Keratinocyte (primary cell): ENCODE data around the gene NOS1. TPM values are rescaled to one million over a fixed set of nuclear protein-coding genes. Genes with fewer than 3 reads are reported as not detected.
A peak's percentile ranks its signal among the peaks of the same experiment; 100 is the strongest.

Source experiments
- DNase-seq: peaks from one replicate; pipeline ENCODE4 v3.0.0-alpha.2; 2011; ENCODE audit warnings: low read depth, missing footprints, low spot score
- FAIRE-seq: peaks from 2 replicates; lab custom pipeline; 2011; peaks lifted over from hg19 to GRCh38; lab: Jason Lieb, UNC
- H2AFZ ChIP-seq: 2 replicates; pipeline ENCODE4 v1.6.0; 2012; ENCODE audit warnings: low read length, control low read depth, inconsistent platforms; ENCODE audit not compliant: control insufficient read depth
- H3K27ac ChIP-seq: 2 replicates; pipeline ENCODE4 v1.5.1; 2011; ENCODE audit warnings: low read length; ENCODE audit not compliant: control insufficient read depth, insufficient read depth
- H3K27me3 ChIP-seq: 3 replicates; pipeline ENCODE4 v1.6.0; 2011; ENCODE audit warnings: low read length; ENCODE audit not compliant: control insufficient read depth, insufficient read depth; ENCODE audit errors: extremely low read depth
- H3K36me3 ChIP-seq, 2 experiments: 2 replicates in 1 of 2; 3 replicates in 1 of 2; pipeline ENCODE4 v1.5.1; 2011; ENCODE audit warnings: low read length in 2 of 2, mild to moderate bottlenecking in 1 of 2; ENCODE audit not compliant: control insufficient read depth in 2 of 2, insufficient read depth in 2 of 2; ENCODE audit errors: extremely low read depth in 1 of 2
- H3K4me1 ChIP-seq: 3 replicates; pipeline ENCODE4 v1.5.1; 2011; ENCODE audit warnings: low read length; ENCODE audit not compliant: control insufficient read depth, insufficient read depth; ENCODE audit errors: extremely low read depth
- H3K4me2 ChIP-seq: 3 replicates; pipeline ENCODE4 v1.6.0; 2011; ENCODE audit warnings: low read depth, low read length; ENCODE audit not compliant: control insufficient read depth, insufficient read depth; ENCODE audit errors: extremely low read depth
- H3K4me3 ChIP-seq, 3 experiments: fragments of 200-600 bp in 1 of 3; sonication (generic) in 1 of 3; 2 replicates in 2 of 3; 3 replicates in 1 of 3; pipeline ENCODE4 v1.5.1; 2011 to 2016; ENCODE audit warnings: low read length in 3 of 3, mild to moderate bottlenecking in 3 of 3, control low read depth in 2 of 3, inconsistent platforms in 1 of 3, low read depth in 1 of 3, mixed read lengths in 1 of 3, mixed run types in 1 of 3, moderate library complexity in 1 of 3; ENCODE audit not compliant: control insufficient read depth in 2 of 3, insufficient read depth in 2 of 3; ENCODE audit errors: extremely low read depth in 1 of 3
- H3K79me2 ChIP-seq: 2 replicates; pipeline ENCODE4 v1.6.0; 2012; ENCODE audit warnings: low read length; ENCODE audit not compliant: control insufficient read depth, insufficient read depth
- H3K9ac ChIP-seq: 3 replicates; pipeline ENCODE4 v1.6.0; 2011; ENCODE audit warnings: low read length; ENCODE audit not compliant: control insufficient read depth, insufficient read depth; ENCODE audit errors: extremely low read depth
- H3K9me1 ChIP-seq: 3 replicates; pipeline ENCODE4 v1.6.0; 2011; ENCODE audit warnings: low read length; ENCODE audit not compliant: control insufficient read depth, insufficient read depth; ENCODE audit errors: extremely low read depth
- H3K9me3 ChIP-seq: 2 replicates; pipeline ENCODE4 v1.5.1; 2012; ENCODE audit warnings: low read depth, low read length; ENCODE audit not compliant: control insufficient read depth
- H4K20me1 ChIP-seq: 3 replicates; pipeline ENCODE4 v1.6.0; 2011; ENCODE audit warnings: low read length; ENCODE audit not compliant: control insufficient read depth, insufficient read depth; ENCODE audit errors: extremely low read depth
- CTCF ChIP-seq, 3 experiments: IDR thresholded peaks in 1 of 3; conservative IDR thresholded peaks in 1 of 3; optimal IDR thresholded peaks in 1 of 3; 2 replicates in 2 of 3; 3 replicates in 1 of 3; pipeline versions ENCODE3 to v1.5.1; 2011; ENCODE audit warnings: low read length in 3 of 3, mild to moderate bottlenecking in 3 of 3, moderate library complexity in 2 of 3, control low read depth in 1 of 3, inconsistent platforms in 1 of 3; ENCODE audit not compliant: insufficient read depth in 2 of 3; ENCODE audit errors: extremely low read depth in 1 of 3
- EZH2 ChIP-seq: IDR thresholded peaks from one replicate; pipeline ENCODE4 v1.6.1; 2012; ENCODE audit warnings: inconsistent platforms, mild to moderate bottlenecking, low read length, moderate library complexity
- dilution Hi-C: fragments of 300-500 bp; cut with MboI; formaldehyde crosslinking; loops from one replicate; pipeline ENCODE4 v1.7.0; 2020; ENCODE audit warnings: low sequenced_read_pairs; ENCODE audit not compliant: extremely low pct_ligation_motif_present
- polyA plus RNA-seq, 5 experiments: library from polyadenylated mRNA; depleted of rRNA in 3 of 5; stranded (reverse) in 3 of 5; stranded (forward) in 1 of 5; unstranded in 1 of 5; fragments of >200 nt; gene quantifications; 1 replicate in 1 of 5; 2 replicates in 3 of 5; 3 replicates in 1 of 5; pipeline versions ENCODE4 v1.2.1 to v1.2.3, GENCODE V29; 2011 to 2012; ENCODE audit warnings: missing spikeins in 2 of 5, low read depth in 1 of 5, low replicate concordance in 1 of 5

The NOS1 gene
- polyA plus RNA-seq, 1 donor (not counting 4 experiments of a cell fraction or from before 2014, with no cell fraction given), result 5.6 TPM

GRCh38 chr12:117365049-117365616 is 3.7 kb upstream of the NOS1 start:
- peaks cover 8% of the 10 kb centered on the region for H3K4me1 ChIP-seq
- TF ChIP-seq CTCF (optimal IDR thresholded peaks at IDR 0.05 in 1 of 3, IDR thresholded peaks at IDR 0.05 in 1 of 3, conservative IDR thresholded peaks at IDR 0.05 in 1 of 3; ENCODE audit: extremely low read depth in 1 of 3, insufficient read depth in 2 of 3, low read length in 3 of 3), result no peak
- no peak for TF ChIP-seq EZH2
- H3K9me3 ChIP-seq, result no peaks in the 10 kb centered on the region
- FAIRE-seq (no peak), DNase-seq (no peak)
- no peak overlapping the region for H3K9ac ChIP-seq
- dilution Hi-C loops, result loop anchor here (25.0 kb wide), 1 partner anchor 472 kb away; no protein-coding TSS in a partner anchor
- no peaks in the 10 kb centered on the region for H4K20me1 ChIP-seq
- H3K27ac ChIP-seq, result no peak overlapping the region
- H3K27me3 ChIP-seq, result peaks cover 4% of the 10 kb centered on the region
- H3K9me1 ChIP-seq, result no peaks in the 10 kb centered on the region
- no peak overlapping the region for H3K4me2 ChIP-seq
- no peak overlapping the region for H3K4me3 ChIP-seq
- no peak overlapping the region for H2AFZ ChIP-seq
- no peaks in the 10 kb centered on the region for H3K36me3 ChIP-seq
- H3K79me2 ChIP-seq, result peaks cover 2% of the 10 kb centered on the region

GRCh38 chr12:117363953-117364486 is 2.6 kb upstream of the NOS1 start:
- Histone ChIP-seq H3K9me3 (no peaks in the 10 kb centered on the region), H3K9ac (no peak overlapping the region), H3K4me2 (no peak overlapping the region), H3K36me3 (peaks cover 0 to under 1% of the 10 kb centered on the region in 2 experiments), H2AFZ (no peak overlapping the region), H3K27me3 (peaks cover 4% of the 10 kb centered on the region), H3K79me2 (peaks cover 11% of the 10 kb centered on the region), H3K27ac (no peak overlapping the region), H3K9me1 (no peaks in the 10 kb centered on the region), H3K4me1 (peaks cover 11% of the 10 kb centered on the region), H3K4me3 (no peak overlapping the region), H4K20me1 (no peaks in the 10 kb centered on the region)
- no peak for DNase-seq
- TF ChIP-seq CTCF (optimal IDR thresholded peaks at IDR 0.05 in 1 of 3, IDR thresholded peaks at IDR 0.05 in 1 of 3, conservative IDR thresholded peaks at IDR 0.05 in 1 of 3; ENCODE audit: extremely low read depth in 1 of 3, insufficient read depth in 2 of 3, low read length in 3 of 3) (peak; percentile 30 to 59 (median 40)), EZH2 (no peak)
- dilution Hi-C loops, result loop anchor here (25.0 kb wide), 1 partner anchor 473 kb away; no protein-coding TSS in a partner anchor
- peak; percentile 64 for FAIRE-seq
